Osteocyte (in vitro differentiated cells): ENCODE measurements around the gene GRAMD1B. TPM values are rescaled to one million over a fixed set of nuclear protein-coding genes. Genes with fewer than 3 reads are reported as not detected.
"Not testable (repeated sequence)": the region's sequence is repeated elsewhere in the genome, so short reads cannot be mapped to it uniquely, and the experiment has no call there.

Experiments
- DNase-seq: peaks from one replicate; pipeline ENCODE4 v3.0.0; 2021; ENCODE audit warnings: mixed read lengths; ENCODE audit not compliant: unreplicated experiment; ENCODE audit errors: extremely low spot score
- H3K27ac Mint-ChIP-seq: one replicate; pipeline ENCODE4 v1.8.0; 2021; ENCODE audit warnings: mild to moderate bottlenecking, mixed read lengths; ENCODE audit not compliant: unreplicated experiment
- H3K27me3 Mint-ChIP-seq: one replicate; pipeline ENCODE4 v1.8.0; 2021; ENCODE audit warnings: mixed read lengths; ENCODE audit not compliant: unreplicated experiment
- H3K36me3 Mint-ChIP-seq: one replicate; pipeline ENCODE4 v1.8.0; 2021; ENCODE audit warnings: mixed read lengths; ENCODE audit not compliant: unreplicated experiment
- H3K4me1 Mint-ChIP-seq: one replicate; pipeline ENCODE4 v1.8.0; 2021; ENCODE audit warnings: mixed read lengths; ENCODE audit not compliant: unreplicated experiment
- H3K4me3 Mint-ChIP-seq: one replicate; pipeline ENCODE4 v1.8.0; 2021; ENCODE audit warnings: mild to moderate bottlenecking, moderate library complexity, mixed read lengths; ENCODE audit not compliant: unreplicated experiment
- H3K9me3 Mint-ChIP-seq: one replicate; pipeline ENCODE4 v1.8.0; 2021; ENCODE audit warnings: mixed read lengths; ENCODE audit not compliant: unreplicated experiment
- CTCF ChIP-seq: fragments of 200-600 bp; sonication (generic); IDR thresholded peaks from 2 replicates; pipeline ENCODE4 v1.5.0; 2021; ENCODE audit warnings: antibody characterized with exemption, mild to moderate bottlenecking, moderate library complexity
- total RNA-seq: library from RNA; stranded (reverse); gene quantifications from 2 replicates; pipeline ENCODE4 v1.2.1, GENCODE V29; 2021

GRAMD1B gene
- total RNA-seq, 1 donor from 2014 or later, result 1.9 TPM

GRCh38 chr11:123653827-123654565 lies 223.9 kb downstream of the GRAMD1B start:
- Mint-ChIP-seq H3K4me3 (peak overlapping the region; percentile 73), H3K27ac (no peak overlapping the region), H3K36me3 (no peaks in the 10 kb centered on the region), H3K4me1 (peaks cover 11% of the 10 kb centered on the region), H3K9me3 (no peaks in the 10 kb centered on the region), H3K27me3 (peaks cover 35% of the 10 kb centered on the region)
- DNase-seq, result no peak
- no peak for TF ChIP-seq CTCF

GRCh38 chr11:123654566-123655081 lies 224.6 kb downstream of the GRAMD1B start, which contains the start of gene SCN3B:
Gene SCN3B, minus strand, starts transcription at chr11:123654624. Its CDS starts 823 bp downstream, at chr11:123653801.
- Mint-ChIP-seq H3K27ac (no peak within 1 kb of the TSS), H3K27me3 (peaks cover 38% of the 10 kb centered on the region), H3K4me3 (peak within 1 kb of the TSS; percentile 73), H3K36me3 (no peaks in the 10 kb centered on the region), H3K9me3 (no peaks in the 10 kb centered on the region), H3K4me1 (peaks cover 11% of the 10 kb centered on the region)
- peak; percentile 85 for DNase-seq
- no peak for TF ChIP-seq CTCF

- Mint-ChIP-seq H3K9me3 (no peaks in the 10 kb centered on the region), H3K27ac (no peak overlapping the region), H3K27me3 (peaks cover 27% of the 10 kb centered on the region), H3K4me1 (peaks cover 6% of the 10 kb centered on the region), H3K36me3 (no peaks in the 10 kb centered on the region), H3K4me3 (no peak overlapping the region)
- no peak for DNase-seq
- no peak for TF ChIP-seq CTCF
Measured at GRCh38 chr11:123659311-123659710, 229.2 kb downstream of the GRAMD1B start.

GRCh38 chr11:123659965-123660364 lies 229.9 kb downstream of the GRAMD1B start:
- not testable (repeated sequence) for H3K36me3 Mint-ChIP-seq

GRCh38 chr11:123665306-123665705 lies 235.2 kb downstream of the GRAMD1B start:
- no peak for TF ChIP-seq CTCF
- Mint-ChIP-seq H3K27ac (no peak overlapping the region), H3K9me3 (no peaks in the 10 kb centered on the region), H3K4me3 (no peak overlapping the region), H3K4me1 (no peaks in the 10 kb centered on the region), H3K36me3 (no peaks in the 10 kb centered on the region), H3K27me3 (peaks cover 4% of the 10 kb centered on the region)
- DNase-seq, result no peak

More at GRCh38 chr11:123659965-123660364, 229.9 kb downstream of the GRAMD1B start:
- not testable (repeated sequence) for DNase-seq, H3K9me3 Mint-ChIP-seq, H3K27ac Mint-ChIP-seq, H3K4me3 Mint-ChIP-seq, H3K4me1 Mint-ChIP-seq
- peaks cover 23% of the 10 kb centered on the region for H3K27me3 Mint-ChIP-seq
